GM12878 (cell line): ENCODE results near the gene RBPJL. TPM values are rescaled to one million over a fixed set of nuclear protein-coding genes. Genes with fewer than 3 reads are reported as not detected.

Experiments used
- ATAC-seq: fragments of 200-7000 bp; cut with Tn5 transposase; 3 replicates; pipeline ENCODE4 v1.9.1; 2020; ENCODE audit warnings: mild to moderate bottlenecking, moderate library complexity
- BruUV-seq: library from RNA; stranded (reverse); fragments of 400-500 nt; replicated peaks from 2 replicates; lab custom pipeline; 2021; lab: Mats Ljungman, UMichigan
- CTCF ChIA-PET: fragments of 300-600 bp; sonication (Branson Sonifier 250); formaldehyde crosslinking; extraction: SDS; loops from one replicate; lab custom pipeline; 2021; ENCODE audit warnings: inconsistent platforms; lab: Yijun Ruan, JAX
- POLR2A ChIA-PET: fragments of 350-600 bp; formaldehyde crosslinking; extraction: SDS; loops from one replicate; lab custom pipeline; 2021; ENCODE audit warnings: inconsistent platforms; lab: Charles Lee
- RAD21 ChIA-PET: fragments of 300-600 bp; sonication (Branson Sonifier 250); formaldehyde crosslinking; loops from one replicate; lab custom pipeline; 2023; ENCODE audit warnings: antibody characterized with exemption; ENCODE audit not compliant: unreplicated experiment; lab: Charles Lee
- SMC1A ChIA-PET: fragments of 300-600 bp; sonication (Branson Sonifier 250); formaldehyde crosslinking; loops from one replicate; lab custom pipeline; 2023; ENCODE audit not compliant: unreplicated experiment, uncharacterized antibody; lab: Charles Lee
- DNase-seq: peaks from one replicate; pipeline ENCODE4 v3.0.0-alpha.2; 2011; ENCODE audit warnings: low read depth, low spot score
- FAIRE-seq: peaks from 3 replicates; lab custom pipeline; 2011; peaks lifted over from hg19 to GRCh38; lab: Jason Lieb, UNC
- H2AFZ ChIP-seq: 2 replicates; pipeline ENCODE4 v1.6.0; 2011; ENCODE audit warnings: low read depth, low read length, control low read depth; ENCODE audit not compliant: control insufficient read depth
- H3K27ac ChIP-seq: 2 replicates; pipeline ENCODE4 v1.5.1; 2011; ENCODE audit warnings: control low read depth; ENCODE audit not compliant: control insufficient read depth, insufficient read depth
- H3K27me3 ChIP-seq, 2 experiments: replicated peaks in 1 of 2; 2 replicates each; pipeline versions ENCODE4 v1.6.0 to v1.6.1; 2011; ENCODE audit warnings: low read length in 1 of 2; ENCODE audit not compliant: control insufficient read depth in 2 of 2, insufficient read depth in 2 of 2
- H3K36me3 ChIP-seq, 2 experiments: 2 replicates each; pipeline ENCODE4 v1.5.1; 2011; ENCODE audit warnings: low read length in 1 of 2; ENCODE audit not compliant: control insufficient read depth in 2 of 2, insufficient read depth in 2 of 2
- H3K4me1 ChIP-seq: 2 replicates; pipeline ENCODE4 v1.6.1; 2011; ENCODE audit warnings: mild to moderate bottlenecking, low read length, moderate library complexity, mixed read lengths; ENCODE audit not compliant: control insufficient read depth, insufficient read depth
- H3K4me2 ChIP-seq: 2 replicates; pipeline ENCODE4 v1.6.0; 2011; ENCODE audit warnings: control low read depth; ENCODE audit not compliant: control insufficient read depth, insufficient read depth
- H3K4me3 ChIP-seq: fragments of 200-600 bp; sonication (generic); 2 replicates; pipeline ENCODE4 v1.5.1; 2016
- H3K79me2 ChIP-seq: 2 replicates; pipeline ENCODE4 v1.6.0; 2011; ENCODE audit warnings: low read length; ENCODE audit not compliant: control insufficient read depth, insufficient read depth
- H3K9ac ChIP-seq: 2 replicates; pipeline ENCODE4 v1.8.0; 2011; ENCODE audit warnings: low read length, control low read depth, mixed read lengths; ENCODE audit not compliant: control insufficient read depth, insufficient read depth
- H3K9me3 ChIP-seq: replicated peaks from 3 replicates; pipeline ENCODE4 v1.5.1; 2011; ENCODE audit warnings: mild to moderate bottlenecking, low read length; ENCODE audit not compliant: control insufficient read depth, insufficient read depth
- H4K20me1 ChIP-seq: 2 replicates; pipeline ENCODE4 v1.6.0; 2011; ENCODE audit not compliant: control insufficient read depth, insufficient read depth
- BHLHE40 ChIP-seq, 2 experiments: fragments of 450-650 bp in 1 of 2; IDR thresholded peaks; 2 replicates each; pipeline ENCODE4 v1.6.1; 2011 to 2017; ENCODE audit warnings: low read depth in 2 of 2, borderline replicate concordance in 1 of 2, improper control_type of control experiment in 1 of 2, low read length in 1 of 2, mild to moderate bottlenecking in 1 of 2
- EZH2 ChIP-seq: IDR thresholded peaks from 2 replicates; pipeline ENCODE4 v1.6.1; 2012; ENCODE audit warnings: low read depth, mild to moderate bottlenecking, control low read depth, inconsistent platforms, low read length, borderline replicate concordance; ENCODE audit not compliant: control insufficient read depth
- FOXK2 ChIP-seq: fragments of 450-650 bp; IDR thresholded peaks from 2 replicates; pipeline ENCODE4 v1.6.1; 2017; ENCODE audit warnings: mild to moderate bottlenecking, moderate library complexity
- LARP7 ChIP-seq: fragments of 450-650 bp; IDR thresholded peaks from 2 replicates; pipeline ENCODE4 v1.6.1; 2017; ENCODE audit warnings: mild to moderate bottlenecking
- MEF2A ChIP-seq: IDR thresholded peaks from 2 replicates; pipeline ENCODE4 v1.6.1; 2011; ENCODE audit warnings: low read depth, mild to moderate bottlenecking, low read length, moderate library complexity; ENCODE audit not compliant: insufficient read depth
- MXI1 ChIP-seq: fragments of 150-350 bp; IDR thresholded peaks from 2 replicates; pipeline ENCODE4 v1.6.1; 2011; ENCODE audit warnings: low read depth, mild to moderate bottlenecking, inconsistent platforms, low read length, improper control_type of control experiment
- PBX3 ChIP-seq: IDR thresholded peaks from 2 replicates; pipeline ENCODE4 v1.6.1; 2011; ENCODE audit warnings: mild to moderate bottlenecking, low read depth, low read length, moderate library complexity; ENCODE audit not compliant: insufficient replicate concordance
- RCOR1 ChIP-seq: conservative IDR thresholded peaks from 2 replicates; pipeline ENCODE4 v1.6.1; 2012; ENCODE audit warnings: low read depth, low read length, improper control_type of control experiment
- SRF ChIP-seq, 2 experiments: IDR thresholded peaks; 2 replicates each; pipeline ENCODE4 v1.6.1; 2011; ENCODE audit warnings: low read depth in 2 of 2, low read length in 2 of 2, mild to moderate bottlenecking in 1 of 2, moderate library complexity in 1 of 2
- STAT1 ChIP-seq: fragments of 450-650 bp; conservative IDR thresholded peaks from 2 replicates; pipeline ENCODE4 v1.6.1; 2014; ENCODE audit warnings: antibody characterized with exemption, mild to moderate bottlenecking
- TARDBP ChIP-seq: IDR thresholded peaks from 2 replicates; pipeline ENCODE4 v1.6.1; 2016; ENCODE audit warnings: borderline replicate concordance
- YY1 ChIP-seq: IDR thresholded peaks from 2 replicates; pipeline ENCODE4 v1.6.1; 2011; ENCODE audit warnings: low read depth, mild to moderate bottlenecking, low read length
- ZNF24 ChIP-seq: fragments of 450-650 bp; IDR thresholded peaks from 2 replicates; pipeline ENCODE4 v1.6.1; 2017; ENCODE audit warnings: antibody characterized with exemption, mild to moderate bottlenecking
- WGBS: methylation state at CpG from one replicate; pipeline ENCODE4 v1.1.6; 2016; ENCODE audit warnings: low lambda C conversion rate; ENCODE audit not compliant: insufficient replicate concordance, insufficient coverage; ENCODE audit errors: missing lambda C conversion rate; 5-methylcytosine and 5-hydroxymethylcytosine counted together
- in situ Hi-C: fragments of 300-500 bp; cut with MboI; formaldehyde crosslinking; loops from 9 replicates; pipeline ENCODE4 v1.14.3; 2018; ENCODE audit warnings: mixed read lengths
- intact Hi-C: fragments of 100-400 bp; cut with micrococcal nuclease; formaldehyde crosslinking; loops from one replicate; pipeline ENCODE4 v1.14.2; 2022; ENCODE audit not compliant: unreplicated experiment
- polyA plus RNA-seq, 11 experiments: library from polyadenylated mRNA; depleted of rRNA in 4 of 11; unstranded in 6 of 11; stranded (reverse) in 5 of 11; fragments of >200 nt; fragmentation: Nextera tagmentation in 4 of 11; fragmentation: Illumina TruSeq in 1 of 11; extraction: Ambion mirVana in 4 of 11; extraction: Trizol in 1 of 11; gene quantifications; 1 replicate in 1 of 11; 2 replicates in 10 of 11; pipeline versions ENCODE4 v1.2.1 to v1.2.3, GENCODE V29; 2011 to 2016; ENCODE audit warnings: inconsistent platforms in 2 of 11, missing spikeins in 2 of 11, low read depth in 1 of 11
- total RNA-seq, 4 experiments: library from RNA; depleted of rRNA in 3 of 4; stranded (reverse); fragments of >200 nt in 3 of 4; fragmentation: Illumina TruSeq in 1 of 4; extraction: Trizol in 1 of 4; gene quantifications; 2 replicates each; pipeline versions ENCODE4 v1.2.1 to v1.2.3, GENCODE V29; 2013 to 2021

Gene RBPJL
- total and polyA plus RNA-seq, 10 of the 15 experiments (the other 5 are each of a cell fraction or from before 2014, with no cell fraction given): 0.18 TPM; not detected in 9

- H3K27ac ChIP-seq: no peak overlapping the region
- WGBS: 0% methylated on average over 2 of the region's 2 CpGs
- ATAC-seq: no peak
- ChIA-PET SMC1A (no interaction called here), CTCF (interaction anchor here (0.6 to 1.2 kb wide), 3 partner anchors 10 to 1612 kb away, joined by 3 read pairs; no protein-coding TSS in a partner anchor), RAD21 (no interaction called here), POLR2A (no interaction called here)
- no peaks in the 10 kb centered on the region for H3K79me2 ChIP-seq
- no peak for DNase-seq
- H2AFZ ChIP-seq: no peak overlapping the region
- peaks cover 1 to 3% of the 10 kb centered on the region in 2 experiments for H3K27me3 ChIP-seq
- FAIRE-seq: no peak
- no peaks in the 10 kb centered on the region for H4K20me1 ChIP-seq
- H3K4me3 ChIP-seq: no peak overlapping the region
- H3K36me3 ChIP-seq: no peaks in the 10 kb centered on the region
- BruUV-seq: no TSS peak
- in situ Hi-C loops (no loop called here), intact Hi-C loops (no loop called here)
- H3K4me2 ChIP-seq: no peak overlapping the region
- TF ChIP-seq BHLHE40 (IDR thresholded peaks at IDR 0.05; ENCODE audit: borderline replicate concordance in 1 of 2, low read depth in 2 of 2, low read length in 1 of 2) (no peak), STAT1 (no peak), EZH2 (no peak), TARDBP (no peak), MEF2A (no peak), ZNF24 (no peak), RCOR1 (no peak), YY1 (no peak), FOXK2 (no peak), PBX3 (no peak), LARP7 (no peak), MXI1 (no peak), SRF (IDR thresholded peaks at IDR 0.05; ENCODE audit: low read depth in 2 of 2, low read length in 2 of 2) (no peak)
- peaks cover 4% of the 10 kb centered on the region for H3K4me1 ChIP-seq
- no peaks in the 10 kb centered on the region for H3K9me3 ChIP-seq
- H3K9ac ChIP-seq: no peak overlapping the region
Observed at GRCh38 chr20:45258664-45259063, 48.0 kb upstream of the RBPJL start.
